ENCODE data around the gene MAPK13.

Gene MAPK13

DNA sequence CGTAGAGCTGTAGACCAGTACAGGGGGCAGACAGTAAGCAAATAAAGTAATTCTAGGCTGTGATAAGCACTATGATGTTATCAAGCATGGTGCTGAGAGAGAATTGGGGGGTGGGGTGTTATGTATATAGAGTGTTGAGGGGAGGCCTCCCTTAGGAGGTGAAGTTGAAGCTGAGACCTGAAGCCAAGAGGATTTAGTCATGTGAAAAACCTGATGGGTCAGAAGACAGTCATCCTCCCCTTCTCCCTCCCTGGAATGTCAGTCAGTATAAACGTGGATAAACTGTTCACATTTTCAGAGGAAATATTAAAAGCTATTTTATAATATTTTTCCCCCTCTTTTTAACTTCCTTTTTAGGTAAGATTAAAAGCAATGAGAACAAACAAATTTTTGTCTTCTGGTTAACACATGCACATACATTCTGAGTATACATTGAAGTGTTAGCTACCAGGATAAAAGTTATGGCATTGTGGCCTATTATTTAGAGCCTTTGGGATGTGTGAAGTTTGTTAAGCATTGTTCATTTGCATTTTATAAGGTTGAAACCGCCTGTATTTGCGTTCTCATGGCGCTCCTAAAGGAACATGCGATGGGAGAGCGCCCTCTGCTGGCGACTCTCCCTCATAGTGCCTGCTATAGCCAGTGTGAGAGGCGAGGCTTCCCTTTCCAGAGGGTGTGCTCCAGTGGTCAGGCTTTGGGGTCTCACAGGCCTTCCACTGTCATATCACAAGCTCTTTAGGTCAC is 35.4 kb upstream of the MAPK13 start:
- peaks cover 0 to 36% of the 10 kb centered on the region in 2 experiments; a peak in 2 of 3 replicates for H3K36me3 ChIP-seq (ENCODE audit: control insufficient read depth in 2 of 2, insufficient read depth in 1 of 2, low read length in 2 of 2)
- TF ChIP-seq OVOL3 (tag by site-specific recombination; IDR thresholded peaks at IDR 0.05), result no peak
- TF ChIP-seq RBAK (tag by site-specific recombination; IDR thresholded peaks at IDR 0.05), result no peak
- 0 out of 2 replicates have a peak, but pooled peaks have one; percentile 30 for TF ChIP-seq SP7 (tag by site-specific recombination; IDR thresholded peaks at IDR 0.05)
- TF ChIP-seq ZNF76 (tag by site-specific recombination; IDR thresholded peaks at IDR 0.05; ENCODE audit: borderline replicate concordance, low read depth), result 0 out of 2 replicates have a peak, but pooled peaks have one; percentile 10
- 0 out of 2 replicates have a peak, but pooled peaks have one; percentile 14 for TF ChIP-seq YY1 (tag by site-specific recombination; IDR thresholded peaks at IDR 0.05)
- no peak for TF ChIP-seq ZSCAN23 (tag by site-specific recombination; IDR thresholded peaks at IDR 0.05)
- no peak for TF ChIP-seq ZNF354C (tag by site-specific recombination; IDR thresholded peaks at IDR 0.05; ENCODE audit: borderline replicate concordance, low read depth)
- no peak for TF ChIP-seq MEIS1 (CRISPR knock-in tag; IDR thresholded peaks at IDR 0.05; ENCODE audit: borderline replicate concordance)
- 0 out of 2 replicates have a peak, but pooled peaks have one; percentile 73 for TF ChIP-seq ZNF660 (tag by site-specific recombination; IDR thresholded peaks at IDR 0.05)
- TF ChIP-seq YY2 (tag by site-specific recombination; IDR thresholded peaks at IDR 0.05), result no peak
- peak; percentile 95 for TF ChIP-seq ZNF654 (tag by site-specific recombination; IDR thresholded peaks at IDR 0.05; ENCODE audit: low read depth)
- TF ChIP-seq ZNF501 (tag by site-specific recombination; IDR thresholded peaks at IDR 0.05), result peak; percentile 63; the same call in 1 of the 2 replicates
- TF ChIP-seq ZNF2 (tag by site-specific recombination; IDR thresholded peaks at IDR 0.05), result peak; percentile 57; the same call in 1 of the 2 replicates
- TF ChIP-seq ZSCAN30 (tag by site-specific recombination; IDR thresholded peaks at IDR 0.05), result 0 out of 2 replicates have a peak, but pooled peaks have one; percentile 47
- no peak for TF ChIP-seq ZNF324 (tag by site-specific recombination; IDR thresholded peaks at IDR 0.05)
- TF ChIP-seq, protein P1, sequence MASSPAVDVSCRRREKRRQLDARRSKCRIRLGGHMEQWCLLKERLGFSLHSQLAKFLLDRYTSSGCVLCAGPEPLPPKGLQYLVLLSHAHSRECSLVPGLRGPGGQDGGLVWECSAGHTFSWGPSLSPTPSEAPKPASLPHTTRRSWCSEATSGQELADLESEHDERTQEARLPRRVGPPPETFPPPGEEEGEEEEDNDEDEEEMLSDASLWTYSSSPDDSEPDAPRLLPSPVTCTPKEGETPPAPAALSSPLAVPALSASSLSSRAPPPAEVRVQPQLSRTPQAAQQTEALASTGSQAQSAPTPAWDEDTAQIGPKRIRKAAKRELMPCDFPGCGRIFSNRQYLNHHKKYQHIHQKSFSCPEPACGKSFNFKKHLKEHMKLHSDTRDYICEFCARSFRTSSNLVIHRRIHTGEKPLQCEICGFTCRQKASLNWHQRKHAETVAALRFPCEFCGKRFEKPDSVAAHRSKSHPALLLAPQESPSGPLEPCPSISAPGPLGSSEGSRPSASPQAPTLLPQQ (tag by site-specific recombination; IDR thresholded peaks at IDR 0.05), result peak; percentile 23; the same call in 1 of the 2 replicates
- TF ChIP-seq, protein P2, sequence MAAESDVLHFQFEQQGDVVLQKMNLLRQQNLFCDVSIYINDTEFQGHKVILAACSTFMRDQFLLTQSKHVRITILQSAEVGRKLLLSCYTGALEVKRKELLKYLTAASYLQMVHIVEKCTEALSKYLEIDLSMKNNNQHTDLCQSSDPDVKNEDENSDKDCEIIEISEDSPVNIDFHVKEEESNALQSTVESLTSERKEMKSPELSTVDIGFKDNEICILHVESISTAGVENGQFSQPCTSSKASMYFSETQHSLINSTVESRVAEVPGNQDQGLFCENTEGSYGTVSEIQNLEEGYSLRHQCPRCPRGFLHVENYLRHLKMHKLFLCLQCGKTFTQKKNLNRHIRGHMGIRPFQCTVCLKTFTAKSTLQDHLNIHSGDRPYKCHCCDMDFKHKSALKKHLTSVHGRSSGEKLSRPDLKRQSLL (tag by site-specific recombination; IDR thresholded peaks at IDR 0.05), result no peak
- TF ChIP-seq, protein P3, sequence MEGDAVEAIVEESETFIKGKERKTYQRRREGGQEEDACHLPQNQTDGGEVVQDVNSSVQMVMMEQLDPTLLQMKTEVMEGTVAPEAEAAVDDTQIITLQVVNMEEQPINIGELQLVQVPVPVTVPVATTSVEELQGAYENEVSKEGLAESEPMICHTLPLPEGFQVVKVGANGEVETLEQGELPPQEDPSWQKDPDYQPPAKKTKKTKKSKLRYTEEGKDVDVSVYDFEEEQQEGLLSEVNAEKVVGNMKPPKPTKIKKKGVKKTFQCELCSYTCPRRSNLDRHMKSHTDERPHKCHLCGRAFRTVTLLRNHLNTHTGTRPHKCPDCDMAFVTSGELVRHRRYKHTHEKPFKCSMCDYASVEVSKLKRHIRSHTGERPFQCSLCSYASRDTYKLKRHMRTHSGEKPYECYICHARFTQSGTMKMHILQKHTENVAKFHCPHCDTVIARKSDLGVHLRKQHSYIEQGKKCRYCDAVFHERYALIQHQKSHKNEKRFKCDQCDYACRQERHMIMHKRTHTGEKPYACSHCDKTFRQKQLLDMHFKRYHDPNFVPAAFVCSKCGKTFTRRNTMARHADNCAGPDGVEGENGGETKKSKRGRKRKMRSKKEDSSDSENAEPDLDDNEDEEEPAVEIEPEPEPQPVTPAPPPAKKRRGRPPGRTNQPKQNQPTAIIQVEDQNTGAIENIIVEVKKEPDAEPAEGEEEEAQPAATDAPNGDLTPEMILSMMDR (tag by site-specific recombination; IDR thresholded peaks at IDR 0.05), result peak; percentile 84
- TF ChIP-seq, protein P4, sequence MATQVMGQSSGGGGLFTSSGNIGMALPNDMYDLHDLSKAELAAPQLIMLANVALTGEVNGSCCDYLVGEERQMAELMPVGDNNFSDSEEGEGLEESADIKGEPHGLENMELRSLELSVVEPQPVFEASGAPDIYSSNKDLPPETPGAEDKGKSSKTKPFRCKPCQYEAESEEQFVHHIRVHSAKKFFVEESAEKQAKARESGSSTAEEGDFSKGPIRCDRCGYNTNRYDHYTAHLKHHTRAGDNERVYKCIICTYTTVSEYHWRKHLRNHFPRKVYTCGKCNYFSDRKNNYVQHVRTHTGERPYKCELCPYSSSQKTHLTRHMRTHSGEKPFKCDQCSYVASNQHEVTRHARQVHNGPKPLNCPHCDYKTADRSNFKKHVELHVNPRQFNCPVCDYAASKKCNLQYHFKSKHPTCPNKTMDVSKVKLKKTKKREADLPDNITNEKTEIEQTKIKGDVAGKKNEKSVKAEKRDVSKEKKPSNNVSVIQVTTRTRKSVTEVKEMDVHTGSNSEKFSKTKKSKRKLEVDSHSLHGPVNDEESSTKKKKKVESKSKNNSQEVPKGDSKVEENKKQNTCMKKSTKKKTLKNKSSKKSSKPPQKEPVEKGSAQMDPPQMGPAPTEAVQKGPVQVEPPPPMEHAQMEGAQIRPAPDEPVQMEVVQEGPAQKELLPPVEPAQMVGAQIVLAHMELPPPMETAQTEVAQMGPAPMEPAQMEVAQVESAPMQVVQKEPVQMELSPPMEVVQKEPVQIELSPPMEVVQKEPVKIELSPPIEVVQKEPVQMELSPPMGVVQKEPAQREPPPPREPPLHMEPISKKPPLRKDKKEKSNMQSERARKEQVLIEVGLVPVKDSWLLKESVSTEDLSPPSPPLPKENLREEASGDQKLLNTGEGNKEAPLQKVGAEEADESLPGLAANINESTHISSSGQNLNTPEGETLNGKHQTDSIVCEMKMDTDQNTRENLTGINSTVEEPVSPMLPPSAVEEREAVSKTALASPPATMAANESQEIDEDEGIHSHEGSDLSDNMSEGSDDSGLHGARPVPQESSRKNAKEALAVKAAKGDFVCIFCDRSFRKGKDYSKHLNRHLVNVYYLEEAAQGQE (tag by site-specific recombination; IDR thresholded peaks at IDR 0.05), result no peak
- 0 out of 2 replicates have a peak, but pooled peaks have one; percentile 46 for TF ChIP-seq ZNF561 (tag by site-specific recombination; IDR thresholded peaks at IDR 0.05; ENCODE audit: borderline replicate concordance)
- 0 out of 2 replicates have a peak, but pooled peaks have one; percentile 30 for TF ChIP-seq ZNF391 (tag by site-specific recombination; IDR thresholded peaks at IDR 0.05; ENCODE audit: borderline replicate concordance, low read depth)
- ChIA-PET CTCF (interaction anchor here (0.6 to 7.1 kb wide), 94 partner anchors 11 to 1662 kb away, joined by 3 to 232 read pairs (median 4); partner anchors contain the start of genes ARMC12, CLPS, MAPK14 and SLC26A8), POLR2A (interaction anchor here (3.6 kb wide), 1 partner anchor 66 kb away, joined by 32 read pairs; the partner anchor contains the start of gene MAPK14)
- no peak overlapping the region for H3K4me3 ChIP-seq (ENCODE audit: low read depth, low read length)
- H3K9me3 ChIP-seq (ENCODE audit: control insufficient read depth, insufficient read depth, low read depth, low read length), result no peaks in the 10 kb centered on the region
- H3K4me1 ChIP-seq (ENCODE audit: control insufficient read depth, insufficient read depth, low read length), result no peaks in the 10 kb centered on the region
- no peak overlapping the region for H3K27ac ChIP-seq (ENCODE audit: extremely low read depth, low read depth, low read length)

Measured in HEK293 (cell line).